ENCODE data around the gene TLCD3A.

DNA sequence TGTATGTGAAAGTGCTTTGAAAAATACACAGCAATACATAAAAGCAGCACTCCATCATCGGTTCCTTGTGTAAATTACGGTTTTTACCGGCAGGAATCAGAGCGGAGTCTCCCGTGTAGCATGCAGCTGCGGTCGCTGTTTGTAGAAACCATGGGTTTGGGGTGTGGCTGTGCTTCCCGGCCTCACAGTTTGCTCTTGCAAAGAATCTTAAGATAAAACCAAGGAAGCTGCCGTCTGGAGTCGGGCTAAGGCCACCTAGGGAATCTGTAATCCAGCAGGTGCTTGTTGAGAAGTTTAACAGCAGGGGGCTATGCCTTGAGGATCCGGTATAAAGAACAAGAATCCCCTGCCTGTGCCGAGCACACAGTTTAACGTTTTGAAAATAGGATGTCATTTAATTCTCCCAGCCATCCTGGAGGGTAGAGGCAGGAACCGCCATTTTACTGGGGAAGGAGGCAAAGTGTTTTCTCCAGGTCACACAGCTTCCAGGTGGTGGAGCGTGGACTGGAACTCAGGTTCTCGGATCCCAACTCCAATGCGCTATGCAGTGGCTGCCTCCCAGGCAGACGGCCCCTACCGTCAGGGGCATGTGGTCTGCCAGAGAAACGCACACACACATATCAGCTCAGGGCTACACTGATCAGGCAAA lies 6.0 kb upstream of the TLCD3A start:
- no peak for TF ChIP-seq CTCF (conservative IDR thresholded peaks at IDR 0.05; ENCODE audit: low read length)
- TF ChIP-seq EZH2phosphoT487 (IDR thresholded peaks at IDR 0.05; ENCODE audit: borderline replicate concordance): no peak

Data from Loucy (cell line).